GM18873 (cell line): ENCODE data around the gene SNX22.
A peak's percentile ranks its signal among the peaks of the same experiment; 100 is the strongest.

Experiments used
- ATAC-seq: cut with Tn5 transposase; IDR thresholded peaks from one replicate; pipeline ENCODE4 v1.9.1; 2021; ENCODE audit warnings: mild to moderate bottlenecking, moderate library complexity, moderate number of reproducible peaks; ENCODE audit not compliant: unreplicated experiment, low FRiP score

SNX22 gene

GRCh38 chr15:64133623-64134344 lies 17.7 kb upstream of the SNX22 start:
- no peak for ATAC-seq

- no peak for ATAC-seq
Observed at GRCh38 chr15:64134345-64134829, 17.1 kb upstream of the SNX22 start.

GRCh38 chr15:64136347-64136746 lies 15.2 kb upstream of the SNX22 start:
- ATAC-seq = no peak

GRCh38 chr15:64137226-64137833 lies 14.2 kb upstream of the SNX22 start:
- ATAC-seq = no peak

- ATAC-seq = no peak
Observed at GRCh38 chr15:64138331-64138941, 13.1 kb upstream of the SNX22 start.

GRCh38 chr15:64141798-64142512 lies 9.6 kb upstream of the SNX22 start:
- ATAC-seq = no peak

- no peak for ATAC-seq
Observed at GRCh38 chr15:64143276-64143675, 8.3 kb upstream of the SNX22 start.

GRCh38 chr15:64144192-64144564 lies 7.4 kb upstream of the SNX22 start:
- ATAC-seq = peak; percentile 24

- ATAC-seq = peak; percentile 60
Observed at GRCh38 chr15:64144565-64145281, 6.8 kb upstream of the SNX22 start.

GRCh38 chr15:64146041-64146440 lies 5.5 kb upstream of the SNX22 start:
- ATAC-seq = no peak

- ATAC-seq = no peak
Observed at GRCh38 chr15:64146520-64146884, 5.0 kb upstream of the SNX22 start.

- no peak for ATAC-seq
Observed at GRCh38 chr15:64146885-64147681, 4.4 kb upstream of the SNX22 start.

- no peak for ATAC-seq
Observed at GRCh38 chr15:64148168-64148567, 3.4 kb upstream of the SNX22 start.

- no peak for ATAC-seq
Observed at GRCh38 chr15:64148581-64148980, 3.0 kb upstream of the SNX22 start.

GRCh38 chr15:64149424-64149823 lies 2.1 kb upstream of the SNX22 start:
- ATAC-seq = no peak

GRCh38 chr15:64149893-64150578 lies 1.5 kb upstream of the SNX22 start:
- ATAC-seq = no peak

- peak; percentile 17 for ATAC-seq
Observed at GRCh38 chr15:64152507-64153387, 1.2 kb downstream of the SNX22 start.
